Activated CD4-positive, CD25-positive, alpha-beta regulatory T cell (primary cell): ENCODE measurements around the gene LIM2.
"Not testable (repeated sequence)": the region's sequence is repeated elsewhere in the genome, so short reads cannot be mapped to it uniquely, and the experiment has no call there.

Source experiments
- DNase-seq, 4 experiments: peaks; one replicate each; lab custom pipeline; 2025; lab: John Stamatoyannopoulos, UW

Gene LIM2

DNA sequence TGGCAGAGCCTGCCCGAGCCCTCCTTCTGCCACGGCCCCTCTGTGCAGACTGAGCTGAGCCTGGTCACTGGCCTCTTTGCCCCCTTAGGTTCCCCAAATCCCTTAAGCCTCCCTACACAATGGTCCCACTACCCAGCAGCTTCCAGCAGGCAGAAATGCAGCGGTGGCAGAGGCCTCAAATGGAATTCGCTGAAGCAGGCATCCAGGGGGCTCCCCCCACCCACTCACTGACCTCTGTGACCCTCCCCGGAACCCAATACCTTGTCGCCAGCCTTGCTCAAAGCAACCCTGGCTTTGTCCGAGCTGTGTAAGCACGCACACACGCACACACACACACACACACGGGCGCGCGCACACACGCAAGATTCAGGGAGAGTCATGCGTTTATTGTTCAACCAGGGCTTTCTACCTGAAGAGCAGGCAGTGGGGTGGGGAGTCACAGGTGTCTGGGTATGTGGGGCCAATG is at the start of gene LIM2:
TSS of gene LIM2 (minus strand) at position 51 of the 466 bp plus-strand sequence. CDS start 531 bp downstream, outside the sequence.
- DNase-seq = no peak

GRCh38 chr19:51434456-51434855 is 46.7 kb upstream of the LIM2 start:
- DNase-seq = no peak

- DNase-seq = no peak
Observed at GRCh38 chr19:51433043-51433442, 45.3 kb upstream of the LIM2 start.

- DNase-seq = no peak
Observed at GRCh38 chr19:51431124-51431523, 43.4 kb upstream of the LIM2 start.

- DNase-seq = no peak
Observed at GRCh38 chr19:51430221-51430620, 42.4 kb upstream of the LIM2 start.

DNA sequence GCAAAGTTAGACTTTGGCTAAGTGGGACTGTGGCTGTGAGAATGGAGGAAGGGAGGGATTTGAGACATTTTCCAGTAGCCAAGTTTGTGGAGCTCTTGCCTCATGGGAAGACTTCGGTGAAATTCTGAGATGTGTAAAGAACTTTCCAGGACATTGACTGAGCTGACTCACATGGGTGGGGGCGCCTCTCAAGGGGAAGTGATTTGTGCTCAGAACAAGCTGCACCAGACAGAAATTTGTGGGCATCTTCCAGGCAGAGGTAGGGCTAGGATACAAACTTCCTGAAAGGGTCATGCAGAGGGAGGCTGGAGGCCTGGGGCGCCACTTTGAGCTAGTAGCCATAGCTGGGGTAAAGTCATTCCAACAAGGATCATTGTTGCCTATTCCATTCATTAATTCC is 39.4 kb upstream of the LIM2 start:
- DNase-seq = no peak

DNA sequence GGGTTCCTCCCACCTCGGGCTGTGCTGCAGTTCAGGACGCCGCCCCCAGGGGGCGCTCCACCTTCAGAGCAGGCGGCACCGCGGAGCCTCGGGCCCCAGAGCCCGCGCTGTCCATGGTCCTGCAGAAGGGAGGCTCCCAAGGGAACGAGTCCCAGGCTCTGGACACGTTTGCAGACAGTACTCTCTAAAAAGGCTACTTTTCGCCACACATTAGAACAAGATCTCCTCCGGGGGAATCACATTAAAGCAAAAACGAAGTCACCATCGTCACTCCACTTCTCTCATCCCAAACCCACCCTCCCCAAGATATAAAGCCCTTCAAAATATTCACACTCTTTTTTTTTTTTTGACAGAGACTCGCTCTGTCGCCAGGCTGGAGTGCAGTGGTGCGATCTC is 34.3 kb upstream of the LIM2 start:
- DNase-seq = peak; percentile 63 to 92 (median 79)

GRCh38 chr19:51421229-51422052 is 33.7 kb upstream of the LIM2 start:
- DNase-seq = no peak

DNA sequence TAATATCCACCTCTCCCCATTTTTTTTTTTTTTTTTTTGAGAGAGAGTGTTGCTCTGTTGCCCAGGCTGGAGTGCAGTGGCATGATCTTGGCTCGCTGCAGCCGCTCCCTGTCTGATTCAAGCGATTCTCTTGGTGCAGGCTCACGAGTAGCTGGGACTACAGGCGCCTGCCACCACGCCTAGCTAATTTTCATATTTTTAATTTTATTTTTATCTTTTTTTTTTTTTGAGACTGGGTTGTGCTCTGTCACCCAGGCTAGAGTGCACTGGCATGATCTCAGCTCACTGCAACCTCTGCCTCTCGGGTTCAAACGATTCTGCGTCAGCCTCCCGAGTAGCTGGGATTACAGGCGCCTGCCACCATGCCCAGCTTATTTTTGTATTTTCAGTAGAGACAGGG is 32.7 kb upstream of the LIM2 start:
- not testable (repeated sequence) for DNase-seq

- DNase-seq = no peak
Observed at GRCh38 chr19:51418707-51419106, 30.9 kb upstream of the LIM2 start.

DNA sequence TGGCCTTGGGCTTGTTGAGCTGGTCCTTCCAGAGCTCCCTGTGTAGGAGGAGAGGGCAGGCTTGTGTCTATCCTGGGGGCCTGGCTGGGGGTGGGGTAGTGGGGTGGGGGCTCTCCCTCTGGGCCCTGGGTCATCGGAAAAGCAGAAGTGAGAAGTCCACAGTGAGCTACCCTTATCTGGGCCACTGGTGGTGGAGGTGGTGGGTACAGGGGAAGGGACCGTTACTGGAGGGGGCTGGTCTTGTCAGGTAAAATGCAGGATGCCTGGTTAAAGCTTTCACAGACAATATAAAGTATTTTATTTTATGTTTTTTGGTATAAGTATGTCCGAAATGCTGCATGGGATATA is 30.0 kb upstream of the LIM2 start:
- DNase-seq = no peak

DNA sequence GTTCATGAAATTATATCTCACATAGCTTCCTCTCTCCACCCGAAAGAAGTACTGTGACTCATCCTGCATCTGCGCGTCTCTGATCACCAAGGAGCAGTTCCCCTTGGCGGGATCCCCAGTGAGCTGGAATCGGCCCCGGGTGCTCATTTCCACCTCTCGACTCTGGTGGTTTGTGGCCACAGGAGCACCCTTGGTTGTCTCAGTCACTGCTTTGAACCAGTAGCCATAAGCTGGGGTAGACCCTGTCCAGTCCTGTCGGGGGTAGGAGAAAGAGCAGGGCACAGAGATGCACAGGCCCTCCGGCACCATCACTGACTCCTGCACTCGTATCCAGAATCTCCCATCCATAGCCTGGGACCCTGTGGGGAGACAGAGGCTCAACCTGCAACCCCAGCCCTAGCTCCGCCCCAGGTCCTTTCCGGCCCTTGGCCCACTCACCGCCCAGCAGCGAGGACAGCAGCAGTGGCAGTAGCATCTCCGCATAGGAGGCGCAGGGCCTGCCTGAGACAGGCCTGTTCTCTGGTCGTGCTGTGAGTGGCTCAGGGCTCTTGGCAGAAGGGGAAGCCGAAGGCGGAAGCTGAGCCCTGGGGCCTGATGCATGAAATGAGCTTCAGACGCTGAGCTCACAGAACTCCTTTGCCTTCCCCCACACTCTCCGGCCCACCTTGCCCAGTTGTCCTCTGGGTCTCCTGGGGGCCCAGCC is 29.5 kb upstream of the LIM2 start, which contains the start of gene SIGLEC10:
TSS of gene SIGLEC10 (minus strand) at position 536 of the 703 bp plus-strand sequence. CDS start at position 475, 61 bp downstream.
- no peak for DNase-seq

DNA sequence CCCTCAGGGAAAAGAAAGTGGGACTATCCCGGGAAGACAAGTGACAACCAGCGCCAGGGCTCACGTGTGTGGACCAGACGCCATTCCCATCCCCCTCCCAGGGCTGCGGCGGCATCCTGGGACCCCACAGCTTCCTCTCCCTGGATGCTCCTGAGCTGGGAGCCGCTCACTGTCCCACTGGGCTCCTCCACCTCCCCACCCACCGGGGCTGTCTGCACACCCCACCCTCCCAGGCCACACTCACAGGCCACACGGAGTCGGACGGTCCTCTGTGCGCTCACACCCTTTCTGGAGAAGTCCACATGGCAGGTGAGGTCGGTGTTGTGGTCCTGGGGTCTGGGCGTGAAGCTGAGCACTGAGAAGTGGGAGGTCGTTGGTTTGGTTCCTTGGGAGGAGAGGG is 28.6 kb upstream of the LIM2 start:
- DNase-seq = not testable (repeated sequence)

- no peak for DNase-seq
Observed at GRCh38 chr19:51415187-51415586, 27.4 kb upstream of the LIM2 start.

GRCh38 chr19:51410950-51411748 is 23.4 kb upstream of the LIM2 start:
- no peak for DNase-seq

DNA sequence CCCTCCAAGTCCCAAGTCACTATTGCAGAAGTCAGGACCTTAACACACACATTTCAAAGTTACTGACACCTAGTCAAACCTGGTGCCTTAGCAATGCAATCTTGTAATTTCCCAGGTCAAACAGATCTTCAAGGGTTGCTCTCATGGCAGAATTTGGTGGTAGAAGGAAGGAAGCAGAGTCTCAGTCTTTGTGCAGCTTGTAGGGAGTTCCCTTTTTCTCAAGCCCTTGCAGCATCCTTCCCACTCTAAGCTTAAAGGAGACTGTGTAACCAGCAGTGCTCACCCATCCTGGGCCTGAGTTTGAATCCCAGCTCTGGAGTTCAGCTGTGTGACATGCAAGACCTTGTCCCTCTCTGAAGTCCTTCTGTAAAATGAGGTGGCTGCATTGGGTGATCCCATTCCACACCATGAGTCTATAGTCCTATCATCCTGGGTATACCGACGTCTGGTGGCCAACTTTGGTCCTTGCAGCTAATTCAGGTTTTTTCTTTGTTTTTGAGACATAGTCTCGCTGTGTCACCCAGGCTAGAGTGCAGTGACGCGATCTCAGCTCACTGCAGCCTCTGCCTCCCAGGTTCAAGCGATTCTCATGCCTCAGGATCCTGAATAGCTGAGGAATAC is 19.8 kb upstream of the LIM2 start:
- DNase-seq = no peak

- no peak for DNase-seq
Observed at GRCh38 chr19:51402117-51402516, 14.3 kb upstream of the LIM2 start.

GRCh38 chr19:51399936-51400335 is 12.2 kb upstream of the LIM2 start:
- not testable (repeated sequence) for DNase-seq

GRCh38 chr19:51399231-51399630 is 11.5 kb upstream of the LIM2 start:
- no peak for DNase-seq

DNA sequence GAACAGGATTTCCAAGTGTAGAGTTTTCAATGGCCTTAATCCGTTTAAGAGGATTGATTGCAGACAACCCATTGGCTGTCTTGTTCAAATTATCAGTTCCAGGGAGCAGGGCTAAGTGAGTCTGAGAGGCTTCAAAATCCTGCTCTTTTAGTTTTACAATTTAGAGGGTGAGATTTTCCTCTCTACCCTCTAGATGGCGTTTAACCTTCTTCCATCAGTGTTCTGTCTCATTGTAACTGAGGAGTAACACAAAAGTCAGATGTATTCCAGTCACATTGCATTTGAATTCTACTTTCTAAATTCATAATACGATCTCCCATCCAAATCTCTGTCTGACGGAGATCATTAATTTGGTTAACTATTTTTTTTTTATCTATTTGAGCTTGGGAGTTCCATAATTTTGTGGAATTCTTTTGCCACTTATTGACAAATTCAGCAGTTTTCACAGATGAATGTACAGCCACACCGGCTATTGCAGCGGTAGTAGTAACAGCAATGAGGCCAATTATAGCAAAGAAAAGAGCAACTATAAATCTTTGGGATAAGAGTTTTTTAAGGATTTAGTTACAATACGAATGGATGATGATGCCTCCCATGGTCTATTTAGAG is 10.4 kb upstream of the LIM2 start:
- DNase-seq = no peak

DNA sequence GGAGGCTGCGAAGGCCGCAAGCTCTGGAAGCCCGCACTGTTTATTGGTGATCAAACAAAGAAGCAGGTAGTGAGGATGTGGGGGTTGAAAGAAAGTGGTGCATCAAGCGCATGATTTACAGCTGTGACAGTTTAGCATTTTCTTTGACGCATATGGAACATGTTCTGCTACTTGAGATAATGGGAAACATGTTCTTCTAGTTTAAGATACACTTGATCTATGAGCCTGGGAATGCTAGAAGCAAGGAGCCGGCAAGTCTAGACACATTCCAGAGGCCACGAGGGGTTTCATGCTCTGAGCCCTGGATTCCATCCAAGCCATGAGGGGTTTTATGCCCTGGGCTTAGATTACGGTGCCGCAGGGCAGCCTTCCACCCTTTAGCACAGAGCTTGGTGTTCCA is 9.7 kb upstream of the LIM2 start:
- not testable (repeated sequence) for DNase-seq
